ENCODE results near the gene RNF40. TPM values are rescaled to one million over a fixed set of nuclear protein-coding genes. Genes with fewer than 3 reads are reported as not detected.

RNF40 gene
- total RNA-seq, 1 experiment from 2014 or later = 114 TPM

- CTCF ChIA-PET = no interaction called here
- no TSS peak for BruUV-seq (replicated peaks)
- intact Hi-C loops (cut with micrococcal nuclease; ENCODE audit: unreplicated experiment) = no loop called here
- in situ Hi-C loops (cut with HindIII; ENCODE audit: low pct_unique_long_range_greater_than_20kb, low sequenced_read_pairs) = no loop called here
- no peaks in the 10 kb centered on the region for H3K9me3 ChIP-seq (ENCODE audit: control insufficient read depth, insufficient read depth, low read depth, low read length)
- H3K4me1 ChIP-seq (ENCODE audit: control insufficient read depth, insufficient read depth, low read length) = peaks cover 19% of the 10 kb centered on the region
- no peak overlapping the region for H3K27ac ChIP-seq (ENCODE audit: low read length)
- POLR2A ChIA-PET = no interaction called here
- peaks cover 3% of the 10 kb centered on the region for H3K36me3 ChIP-seq (ENCODE audit: control insufficient read depth, insufficient read depth, low read length)
- no peak for DNase-seq (ENCODE audit: low read depth, low spot score)
- ATAC-seq = no peak
- no peaks in the 10 kb centered on the region for H3K27me3 ChIP-seq (ENCODE audit: control insufficient read depth, insufficient read depth, low read length)
- no peak overlapping the region; a peak in 1 of 4 replicates for H3K4me3 ChIP-seq (ENCODE audit: low read depth in 2 of 2, low read length in 2 of 2)
- TF ChIP-seq REST (IDR thresholded peaks at IDR 0.05; ENCODE audit: insufficient read depth in 1 of 2, low read depth in 2 of 2, low read length in 1 of 2) (no peak), SIN3A (IDR thresholded peaks at IDR 0.05; ENCODE audit: borderline replicate concordance, insufficient read depth, low read depth, low read length) (no peak), TCF7L2 (IDR thresholded peaks at IDR 0.05; ENCODE audit: low read depth, low read length) (no peak)
Observed at GRCh38 chr16:30750201-30750600, 11.9 kb upstream of the RNF40 start.

GRCh38 chr16:30750876-30751465 lies 11.2 kb upstream of the RNF40 start:
- CTCF ChIA-PET = no interaction called here
- in situ Hi-C loops (cut with HindIII; ENCODE audit: low pct_unique_long_range_greater_than_20kb, low sequenced_read_pairs) = no loop called here
- BruUV-seq (replicated peaks) = no TSS peak

More at GRCh38 chr16:30750876-30751465, 11.2 kb upstream of the RNF40 start:
- no peak overlapping the region for H3K27ac ChIP-seq (ENCODE audit: low read length)
- DNase-seq (ENCODE audit: low read depth, low spot score) = no peak
- H3K27me3 ChIP-seq (ENCODE audit: control insufficient read depth, insufficient read depth, low read length) = no peaks in the 10 kb centered on the region
- no peaks in the 10 kb centered on the region for H3K9me3 ChIP-seq (ENCODE audit: control insufficient read depth, insufficient read depth, low read depth, low read length)
- POLR2A ChIA-PET = no interaction called here
- peaks cover 3% of the 10 kb centered on the region for H3K36me3 ChIP-seq (ENCODE audit: control insufficient read depth, insufficient read depth, low read length)
- TF ChIP-seq POLR2AphosphoS5 (IDR thresholded peaks at IDR 0.05; ENCODE audit: low read depth, low read length) (no peak), TCF7L2 (IDR thresholded peaks at IDR 0.05; ENCODE audit: low read depth, low read length) (no peak), CTCF (IDR thresholded peaks at IDR 0.05) (no peak), SIN3A (IDR thresholded peaks at IDR 0.05; ENCODE audit: borderline replicate concordance, insufficient read depth, low read depth, low read length) (no peak), REST (IDR thresholded peaks at IDR 0.05; ENCODE audit: insufficient read depth in 1 of 2, low read depth in 2 of 2, low read length in 1 of 2) (no peak)
- peaks cover 19% of the 10 kb centered on the region for H3K4me1 ChIP-seq (ENCODE audit: control insufficient read depth, insufficient read depth, low read length)
- no peak overlapping the region for H3K4me3 ChIP-seq (ENCODE audit: low read depth in 2 of 2, low read length in 2 of 2)
- no peak for ATAC-seq
- intact Hi-C loops (cut with micrococcal nuclease; ENCODE audit: unreplicated experiment) = no loop called here
